Trophoblast cell (in vitro differentiated cells and primary cell): Measurements from ENCODE around the gene POU4F2. TPM values are rescaled to one million over a fixed set of nuclear protein-coding genes. Genes with fewer than 3 reads are reported as not detected.

Experiments used
- DNase-seq, 2 donors: peaks; one replicate each; pipeline ENCODE4 v3.0.0-alpha.2; 2016
- H2AFZ ChIP-seq: 2 replicates; pipeline ENCODE4 v1.6.1; 2013; ENCODE audit warnings: low read length, moderate library complexity, mild to moderate bottlenecking; ENCODE audit not compliant: insufficient read depth, poor library complexity
- H2AK5ac ChIP-seq: 2 replicates; pipeline ENCODE4 v1.6.1; 2013; ENCODE audit warnings: mild to moderate bottlenecking, low read length
- H2BK120ac ChIP-seq: 2 replicates; pipeline ENCODE4 v1.6.1; 2013; ENCODE audit warnings: low read length, mild to moderate bottlenecking, moderate library complexity; ENCODE audit not compliant: insufficient read depth, poor library complexity
- H2BK12ac ChIP-seq: 2 replicates; pipeline ENCODE4 v1.6.1; 2013; ENCODE audit warnings: mild to moderate bottlenecking, low read length, moderate library complexity
- H2BK5ac ChIP-seq: 2 replicates; pipeline ENCODE4 v1.6.1; 2013; ENCODE audit warnings: low read length, low read depth, moderate library complexity, mild to moderate bottlenecking; ENCODE audit not compliant: poor library complexity
- H3K14ac ChIP-seq: 2 replicates; pipeline ENCODE4 v1.6.1; 2013; ENCODE audit warnings: mild to moderate bottlenecking, low read length
- H3K18ac ChIP-seq: 2 replicates; pipeline ENCODE4 v1.6.1; 2013; ENCODE audit warnings: mild to moderate bottlenecking, low read length
- H3K23ac ChIP-seq: 2 replicates; pipeline ENCODE4 v1.6.1; 2013; ENCODE audit warnings: low read length
- H3K27ac ChIP-seq: 2 replicates; pipeline ENCODE4 v1.5.1; 2013; ENCODE audit warnings: low read depth, mild to moderate bottlenecking, inconsistent platforms, low read length, moderate library complexity
- H3K27me3 ChIP-seq: 2 replicates; pipeline ENCODE4 v1.6.1; 2013; ENCODE audit warnings: inconsistent platforms, mild to moderate bottlenecking, low read length, moderate library complexity; ENCODE audit not compliant: insufficient read depth
- H3K36me3 ChIP-seq, 2 experiments: 1 replicate in 1 of 2; 2 replicates in 1 of 2; pipeline ENCODE4 v1.6.1; 2013; ENCODE audit warnings: low read length in 2 of 2, mild to moderate bottlenecking in 2 of 2, moderate library complexity in 1 of 2; ENCODE audit not compliant: insufficient read depth in 2 of 2, control insufficient read depth in 1 of 2
- H3K4ac ChIP-seq: 2 replicates; pipeline ENCODE4 v1.6.1; 2013; ENCODE audit warnings: low read depth, mild to moderate bottlenecking, low read length, moderate library complexity
- H3K4me1 ChIP-seq, 2 experiments: 1 replicate in 1 of 2; 2 replicates in 1 of 2; pipeline ENCODE4 v1.6.1; 2013; ENCODE audit warnings: low read length in 2 of 2, mild to moderate bottlenecking in 2 of 2, moderate library complexity in 1 of 2; ENCODE audit not compliant: insufficient read depth in 2 of 2, control insufficient read depth in 1 of 2
- H3K4me2 ChIP-seq: 2 replicates; pipeline ENCODE4 v1.6.1; 2013; ENCODE audit warnings: inconsistent platforms, mild to moderate bottlenecking, low read length, moderate library complexity
- H3K4me3 ChIP-seq: 2 replicates; pipeline ENCODE4 v1.5.1; 2013; ENCODE audit warnings: mild to moderate bottlenecking, low read depth, low read length, inconsistent platforms
- H3K79me1 ChIP-seq: one replicate; pipeline ENCODE4 v1.6.1; 2013; ENCODE audit warnings: low read length
- H3K79me2 ChIP-seq: 2 replicates; pipeline ENCODE4 v1.6.1; 2013; ENCODE audit warnings: low read length, mild to moderate bottlenecking; ENCODE audit not compliant: control insufficient read depth, insufficient read depth, poor library complexity
- H3K9ac ChIP-seq: 2 replicates; pipeline ENCODE4 v1.6.1; 2013; ENCODE audit warnings: mild to moderate bottlenecking, low read length
- H3K9me3 ChIP-seq: 2 replicates; pipeline ENCODE4 v1.6.1; 2013; ENCODE audit warnings: low read depth, mild to moderate bottlenecking, control low read depth, inconsistent platforms, low read length; ENCODE audit not compliant: insufficient read depth
- H4K12ac ChIP-seq: 2 replicates; pipeline ENCODE4 v1.6.1; 2013; ENCODE audit warnings: low read depth, mild to moderate bottlenecking, low read length, moderate library complexity
- H4K8ac ChIP-seq: 2 replicates; pipeline ENCODE4 v1.6.1; 2013; ENCODE audit warnings: low read depth, mild to moderate bottlenecking, low read length, moderate library complexity
- H4K91ac ChIP-seq: one replicate; pipeline ENCODE4 v1.6.1; 2013; ENCODE audit warnings: low read depth, mild to moderate bottlenecking, low read length, moderate library complexity
- WGBS: extraction: QIAGEN DNeasy Blood & Tissue Kit; methylation state at CpG from one replicate; pipeline ENCODE4 v1.1.7; 2013; ENCODE audit warnings: missing lambda C conversion rate; ENCODE audit not compliant: insufficient read length, insufficient coverage; ENCODE audit errors: extremely low coverage; 5-methylcytosine and 5-hydroxymethylcytosine counted together
- polyA plus RNA-seq: library from polyadenylated mRNA; stranded (reverse); fragments of 200-250 nt; gene quantifications from 2 replicates; pipeline ENCODE4 v1.2.3, GENCODE V29; 2013

POU4F2 gene, protein sequence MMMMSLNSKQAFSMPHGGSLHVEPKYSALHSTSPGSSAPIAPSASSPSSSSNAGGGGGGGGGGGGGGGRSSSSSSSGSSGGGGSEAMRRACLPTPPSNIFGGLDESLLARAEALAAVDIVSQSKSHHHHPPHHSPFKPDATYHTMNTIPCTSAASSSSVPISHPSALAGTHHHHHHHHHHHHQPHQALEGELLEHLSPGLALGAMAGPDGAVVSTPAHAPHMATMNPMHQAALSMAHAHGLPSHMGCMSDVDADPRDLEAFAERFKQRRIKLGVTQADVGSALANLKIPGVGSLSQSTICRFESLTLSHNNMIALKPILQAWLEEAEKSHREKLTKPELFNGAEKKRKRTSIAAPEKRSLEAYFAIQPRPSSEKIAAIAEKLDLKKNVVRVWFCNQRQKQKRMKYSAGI
- not detected in 2 replicates for polyA plus RNA-seq

DNA sequence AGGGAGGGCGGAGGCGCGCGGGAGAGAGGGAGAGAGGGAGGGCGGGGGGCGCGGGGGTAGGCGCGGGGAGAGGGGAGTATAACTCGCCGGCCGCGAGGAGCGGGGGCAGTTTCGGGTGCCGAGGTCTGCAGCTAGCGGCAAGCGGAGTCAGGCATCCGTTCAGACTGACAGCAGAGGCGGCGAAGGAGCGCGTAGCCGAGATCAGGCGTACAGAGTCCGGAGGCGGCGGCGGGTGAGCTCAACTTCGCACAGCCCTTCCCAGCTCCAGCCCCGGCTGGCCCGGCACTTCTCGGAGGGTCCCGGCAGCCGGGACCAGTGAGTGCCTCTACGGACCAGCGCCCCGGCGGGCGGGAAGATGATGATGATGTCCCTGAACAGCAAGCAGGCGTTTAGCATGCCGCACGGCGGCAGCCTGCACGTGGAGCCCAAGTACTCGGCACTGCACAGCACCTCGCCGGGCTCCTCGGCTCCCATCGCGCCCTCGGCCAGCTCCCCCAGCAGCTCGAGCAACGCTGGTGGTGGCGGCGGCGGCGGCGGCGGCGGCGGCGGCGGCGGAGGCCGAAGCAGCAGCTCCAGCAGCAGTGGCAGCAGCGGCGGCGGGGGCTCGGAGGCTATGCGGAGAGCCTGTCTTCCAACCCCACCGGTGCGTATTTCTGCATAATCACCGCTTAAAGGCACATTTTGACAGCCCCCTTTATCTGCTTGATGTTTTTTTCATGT, at the start of gene POU4F2:
TSS of gene POU4F2 (plus strand) at position 108 of the 720 bp plus-strand sequence. CDS start at position 356, 248 bp downstream.
- H2BK5ac ChIP-seq: no peak within 1 kb of the TSS

DNA sequence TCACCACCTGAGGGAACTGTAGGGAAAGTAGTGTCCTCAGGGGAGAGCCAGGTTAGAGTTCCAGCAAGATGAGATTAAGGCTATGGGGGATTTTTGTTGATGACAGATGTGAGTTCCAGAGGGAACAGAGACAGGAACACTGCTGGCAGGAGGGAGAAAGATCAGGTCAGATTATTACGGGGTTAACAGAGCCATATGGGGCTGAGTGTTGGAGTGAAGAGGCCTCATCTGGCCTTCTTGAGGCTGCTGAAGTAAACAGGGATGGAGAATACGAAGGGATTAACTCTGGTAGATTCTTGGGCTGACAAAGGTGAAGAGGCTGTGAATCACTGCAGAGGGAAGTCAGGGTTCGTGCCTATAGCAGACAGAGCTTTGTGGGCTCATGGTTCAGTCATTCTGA, 47.9 kb upstream of the POU4F2 start:
- Histone ChIP-seq H2AK5ac (no peak overlapping the region), H2BK5ac (no peak overlapping the region), H3K23ac (no peak overlapping the region), H4K8ac (no peak overlapping the region), H2AFZ (no peak overlapping the region), H3K9me3 (no peaks in the 10 kb centered on the region), H3K27ac (no peak overlapping the region), H3K9ac (peak overlapping the region; percentile 60), H3K18ac (no peak overlapping the region), H3K79me2 (no peaks in the 10 kb centered on the region), H3K4me3 (no peak overlapping the region), H3K4me2 (no peak overlapping the region), H3K79me1 (no peaks in the 10 kb centered on the region), H3K4me1 (peaks cover 0 to 2% of the 10 kb centered on the region in 2 experiments), H2BK12ac (no peak overlapping the region), H3K4ac (no peak overlapping the region), H2BK120ac (no peak overlapping the region), H3K14ac (no peak overlapping the region), H4K91ac (no peak overlapping the region), H3K36me3 (no peaks in the 10 kb centered on the region), H3K27me3 (no peaks in the 10 kb centered on the region), H4K12ac (no peak overlapping the region)
- no CpG with 5 or more reads among the region's 3 CpGs for WGBS
- no peak for DNase-seq

More for the DNA sequence above, at the start of gene POU4F2:
- Histone ChIP-seq H3K27ac (no peak within 1 kb of the TSS), H3K36me3 (no peaks in the 10 kb centered on the region), H2AFZ (peak within 1 kb of the TSS; percentile 27), H3K4me1 (peaks cover 8% of the 10 kb centered on the region in 2 experiments), H2BK120ac (no peak within 1 kb of the TSS), H3K79me1 (no peaks in the 10 kb centered on the region), H4K91ac (no peak within 1 kb of the TSS), H3K9ac (no peak within 1 kb of the TSS), H3K14ac (no peak within 1 kb of the TSS), H3K4me2 (peak within 1 kb of the TSS; percentile 59), H3K4ac (no peak within 1 kb of the TSS), H4K12ac (no peak within 1 kb of the TSS), H3K18ac (no peak within 1 kb of the TSS), H4K8ac (no peak within 1 kb of the TSS), H2BK12ac (no peak within 1 kb of the TSS), H2AK5ac (no peak within 1 kb of the TSS), H3K79me2 (no peaks in the 10 kb centered on the region), H3K27me3 (peaks cover 50% of the 10 kb centered on the region), H3K4me3 (no peak within 1 kb of the TSS), H3K23ac (no peak within 1 kb of the TSS), H3K9me3 (peaks cover 8% of the 10 kb centered on the region)
- DNase-seq: no peak
- WGBS: no CpG with 5 or more reads among the region's 74 CpGs

DNA sequence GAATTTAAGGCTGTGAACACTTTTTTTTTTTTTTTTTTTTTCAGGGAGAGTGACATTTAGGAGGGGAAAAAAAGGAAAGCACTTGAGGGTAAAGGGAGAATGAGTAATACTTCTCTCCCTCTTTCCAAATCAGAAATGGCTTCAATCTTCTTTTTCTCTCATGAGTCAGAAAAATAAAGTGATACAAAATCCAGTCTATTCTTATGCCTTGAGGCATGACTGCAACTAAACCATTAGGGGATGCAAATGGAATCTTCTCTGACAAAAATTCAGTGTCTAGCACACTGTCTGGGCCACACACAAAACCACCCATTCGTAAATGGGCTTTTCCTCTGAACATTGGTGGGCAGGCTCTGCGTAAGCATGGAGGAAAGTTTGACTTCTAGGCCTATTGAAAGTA, 46.7 kb upstream of the POU4F2 start:
- no peak overlapping the region for H3K14ac ChIP-seq
- no peak overlapping the region for H3K18ac ChIP-seq
- H2AFZ ChIP-seq: no peak overlapping the region
- H3K4me3 ChIP-seq: no peak overlapping the region
- H3K9ac ChIP-seq: no peak overlapping the region
- no peak overlapping the region for H4K12ac ChIP-seq
- no peak overlapping the region for H3K4ac ChIP-seq
- no peaks in the 10 kb centered on the region for H3K79me1 ChIP-seq
- H2BK5ac ChIP-seq: no peak overlapping the region
- H3K36me3 ChIP-seq: no peaks in the 10 kb centered on the region
- H3K23ac ChIP-seq: no peak overlapping the region
- H4K91ac ChIP-seq: no peak overlapping the region
- DNase-seq: no peak
- no peaks in the 10 kb centered on the region for H3K27me3 ChIP-seq
- H3K9me3 ChIP-seq: no peaks in the 10 kb centered on the region
- H2BK120ac ChIP-seq: no peak overlapping the region
- WGBS: no CpG with 5 or more reads among the region's 2 CpGs
- no peak overlapping the region for H3K4me2 ChIP-seq
- H2BK12ac ChIP-seq: no peak overlapping the region
- H3K27ac ChIP-seq: no peak overlapping the region
- no peaks in the 10 kb centered on the region for H3K79me2 ChIP-seq
- peaks cover 0 to 2% of the 10 kb centered on the region in 2 experiments for H3K4me1 ChIP-seq
- no peak overlapping the region for H2AK5ac ChIP-seq
- H4K8ac ChIP-seq: no peak overlapping the region

DNA sequence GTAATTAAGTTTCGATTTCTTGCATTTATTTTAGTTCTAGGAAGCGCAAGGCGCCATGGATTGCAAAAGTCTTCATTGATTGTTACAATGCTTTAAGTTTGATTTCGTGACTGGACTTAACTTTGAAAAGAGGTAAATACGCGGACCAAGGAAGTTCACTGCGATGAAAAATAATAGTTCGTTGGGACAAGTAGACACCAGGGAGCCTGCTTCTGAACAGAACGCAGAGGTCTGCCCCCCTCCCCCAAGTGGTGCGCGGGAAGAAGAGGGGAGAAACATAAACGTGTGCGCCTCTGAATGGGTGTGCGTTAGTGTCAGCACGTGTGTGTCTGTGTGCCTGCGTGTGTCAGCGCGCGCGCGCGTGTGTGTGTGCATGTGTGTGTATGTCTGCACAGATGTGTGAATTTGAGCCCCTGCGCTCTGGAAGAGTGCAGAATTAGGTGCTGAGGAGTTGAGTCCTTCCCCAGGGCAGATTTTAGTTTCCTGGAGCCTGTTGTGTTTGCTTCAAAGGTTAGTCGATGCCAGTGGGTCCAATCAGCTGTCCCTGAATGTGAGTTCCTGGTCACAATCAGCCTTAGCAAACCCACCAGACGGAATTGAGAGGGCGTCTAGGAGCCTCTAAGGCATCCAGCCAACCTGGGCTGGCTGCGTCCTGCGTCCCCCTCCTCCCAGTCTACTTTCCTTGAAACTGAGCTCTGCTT, 5.8 kb upstream of the POU4F2 start:
- H3K4me1 ChIP-seq: peaks cover 0 to 2% of the 10 kb centered on the region in 2 experiments
- H4K8ac ChIP-seq: no peak overlapping the region
- no peak overlapping the region for H3K9ac ChIP-seq
- no peak overlapping the region for H2BK5ac ChIP-seq
- no peak overlapping the region for H3K18ac ChIP-seq
- H4K91ac ChIP-seq: no peak overlapping the region
- H3K4ac ChIP-seq: no peak overlapping the region
- no peak for DNase-seq
- no peak overlapping the region for H2BK120ac ChIP-seq
- no peak overlapping the region for H3K27ac ChIP-seq
- no peaks in the 10 kb centered on the region for H3K79me2 ChIP-seq
- H3K79me1 ChIP-seq: no peaks in the 10 kb centered on the region
- no peak overlapping the region for H2BK12ac ChIP-seq
- no peak overlapping the region for H2AFZ ChIP-seq
- no peak overlapping the region for H2AK5ac ChIP-seq
- no CpG with 5 or more reads among the region's 28 CpGs for WGBS
- no peak overlapping the region for H3K4me3 ChIP-seq
- H4K12ac ChIP-seq: no peak overlapping the region
- no peak overlapping the region for H3K23ac ChIP-seq
- no peaks in the 10 kb centered on the region for H3K36me3 ChIP-seq
- H3K4me2 ChIP-seq: no peak overlapping the region
- no peaks in the 10 kb centered on the region for H3K9me3 ChIP-seq
- H3K14ac ChIP-seq: no peak overlapping the region
- peaks cover 29% of the 10 kb centered on the region for H3K27me3 ChIP-seq
